A549 (cell line): ENCODE measurements around the gene HNRNPAB. TPM values are rescaled to one million over a fixed set of nuclear protein-coding genes. Genes with fewer than 3 reads are reported as not detected.

Experiments
- ATAC-seq, 2 experiments: fragments of 200-7000 bp in 1 of 2; fragments of >200 bp in 1 of 2; cut with Nextera tagmentation in 1 of 2; cut with Tn5 transposase in 1 of 2; 3 replicates each; pipeline versions ENCODE4 v1.8.0 to v1.9.1; 2018 to 2020; ENCODE audit warnings: mild to moderate bottlenecking in 1 of 2, moderate library complexity in 1 of 2
- CTCF ChIA-PET: fragments of 300-600 bp; sonication (Branson Sonifier 250); formaldehyde crosslinking; extraction: SDS; loops from one replicate; lab custom pipeline; 2021; ENCODE audit warnings: antibody characterized with exemption, inconsistent platforms; lab: Yijun Ruan, JAX
- POLR2A ChIA-PET: fragments of 350-600 bp; formaldehyde crosslinking; extraction: SDS; loops from one replicate; lab custom pipeline; 2021; ENCODE audit warnings: antibody characterized with exemption, inconsistent platforms; lab: Yijun Ruan, JAX
- DNase-seq, 2 experiments: peaks; one replicate each; pipeline versions ENCODE4 v3.0.0 to v3.0.0-alpha.2; 2011 to 2016; ENCODE audit warnings: low read depth in 1 of 2, low spot score in 1 of 2
- FAIRE-seq: peaks from 2 replicates; lab custom pipeline; 2011; peaks lifted over from hg19 to GRCh38; lab: Jason Lieb, UNC
- H3K27ac ChIP-seq, 2 experiments: fragments of >200 bp; sonication (Bioruptor Twin); formaldehyde crosslinking; 3 replicates each; pipeline ENCODE4 v1.5.1; 2016 to 2017
- H3K4me1 ChIP-seq: fragments of >200 bp; sonication (Bioruptor Twin); formaldehyde crosslinking; 3 replicates; pipeline ENCODE4 v1.6.1; 2016
- H3K4me2 ChIP-seq: fragments of >200 bp; sonication (Bioruptor Twin); formaldehyde crosslinking; 3 replicates; pipeline ENCODE4 v1.6.1; 2016
- H3K4me3 ChIP-seq: fragments of >200 bp; sonication (Bioruptor Twin); formaldehyde crosslinking; 3 replicates; pipeline ENCODE4 v1.5.1; 2016
- H3K9me3 ChIP-seq: fragments of >200 bp; sonication (Bioruptor Twin); formaldehyde crosslinking; 3 replicates; pipeline ENCODE4 v1.6.1; 2016
- BHLHE40 ChIP-seq: IDR thresholded peaks from 2 replicates; pipeline ENCODE4 v1.6.1; 2012; ENCODE audit warnings: low read depth, low read length, inconsistent platforms
- CBX2 ChIP-seq: fragments of 200-600 bp; sonication (generic); IDR thresholded peaks from 2 replicates; pipeline ENCODE4 v1.6.1; 2016; ENCODE audit warnings: low read depth, mild to moderate bottlenecking, borderline replicate concordance
- CEBPB ChIP-seq, 2 experiments: fragments of >200 bp in 1 of 2; sonication (Bioruptor Twin) in 1 of 2; formaldehyde crosslinking in 1 of 2; IDR thresholded peaks; 2 replicates each; pipeline ENCODE4 v1.6.1; 2012 to 2016
- CHD4 ChIP-seq: fragments of 200-600 bp; sonication (generic); IDR thresholded peaks from 2 replicates; pipeline ENCODE4 v1.6.1; 2016; ENCODE audit warnings: antibody characterized with exemption, mild to moderate bottlenecking, borderline replicate concordance
- FOXS1 ChIP-seq: fragments of 250-450 bp; sonication (Bioruptor Pico); IDR thresholded peaks from 2 replicates; pipeline ENCODE4 v1.5.0; 2020; ENCODE audit warnings: mild to moderate bottlenecking, moderate library complexity
- HEYL ChIP-seq: fragments of 250-450 bp; sonication (Bioruptor Pico); IDR thresholded peaks from 2 replicates; pipeline ENCODE4 v1.8.0; 2021; ENCODE audit warnings: mild to moderate bottlenecking, moderate library complexity
- HOXB13 ChIP-seq: fragments of 250-450 bp; sonication (Bioruptor Pico); IDR thresholded peaks from 2 replicates; pipeline ENCODE4 v1.5.0; 2020; ENCODE audit warnings: low read depth, mild to moderate bottlenecking, moderate library complexity
- JUNB ChIP-seq: fragments of >200 bp; sonication (Bioruptor Twin); formaldehyde crosslinking; IDR thresholded peaks from 2 replicates; pipeline ENCODE4 v1.6.1; 2016
- KDM5A ChIP-seq: fragments of 200-600 bp; sonication (generic); IDR thresholded peaks from 2 replicates; pipeline ENCODE4 v1.6.1; 2016; ENCODE audit warnings: antibody characterized with exemption, mild to moderate bottlenecking
- MAFK ChIP-seq: fragments of 450-650 bp; IDR thresholded peaks from 2 replicates; pipeline ENCODE4 v1.6.1; 2014; ENCODE audit not compliant: partially characterized antibody
- NPAS2 ChIP-seq: fragments of 250-450 bp; sonication (Bioruptor Pico); IDR thresholded peaks from 2 replicates; pipeline ENCODE4 v1.8.0; 2022; ENCODE audit warnings: mild to moderate bottlenecking, moderate library complexity, borderline replicate concordance
- POLR2A ChIP-seq: IDR thresholded peaks from 2 replicates; pipeline ENCODE4 v1.6.1; 2012; ENCODE audit warnings: mild to moderate bottlenecking, low read length
- RAD21 ChIP-seq, 2 experiments: fragments of >200 bp in 1 of 2; sonication (Bioruptor Twin) in 1 of 2; formaldehyde crosslinking in 1 of 2; IDR thresholded peaks in 1 of 2; conservative IDR thresholded peaks in 1 of 2; 2 replicates in 1 of 2; 3 replicates in 1 of 2; pipeline ENCODE4 v1.6.1; 2012 to 2018; ENCODE audit warnings: inconsistent platforms in 1 of 2
- SREBF2 ChIP-seq: fragments of 450-650 bp; IDR thresholded peaks from 2 replicates; pipeline ENCODE4 v1.6.1; 2014; ENCODE audit warnings: mild to moderate bottlenecking, moderate library complexity
- TP53 ChIP-seq: fragments of 250-450 bp; sonication (Bioruptor Pico); IDR thresholded peaks from 2 replicates; pipeline ENCODE4 v1.5.0; 2021; ENCODE audit warnings: mild to moderate bottlenecking, moderate library complexity
- ZNF302 ChIP-seq: fragments of 250-450 bp; sonication (Bioruptor Pico); IDR thresholded peaks from 2 replicates; pipeline ENCODE4 v1.9.0; 2021; ENCODE audit warnings: inconsistent platforms, mild to moderate bottlenecking, moderate library complexity
- WGBS: methylation state at CpG from one replicate; pipeline ENCODE4 v1.1.6; 2017; ENCODE audit errors: missing lambda C conversion rate; 5-methylcytosine and 5-hydroxymethylcytosine counted together
- polyA plus RNA-seq, 4 experiments: library from polyadenylated mRNA; depleted of rRNA in 3 of 4; stranded (reverse); fragments of >200 nt; fragmentation: RNase III in 1 of 4; extraction: RNeasy Plus Mini Kit Qiagen cat#74134 plus additional on column Dnase treatment in 1 of 4; gene quantifications; 2 replicates in 3 of 4; 3 replicates in 1 of 4; pipeline ENCODE4 v1.2.3, GENCODE V29; 2011 to 2017
- TF ChIP-seq, protein P1 (sequence below): fragments of 250-450 bp; sonication (Bioruptor Pico); IDR thresholded peaks from 2 replicates; pipeline ENCODE4 v1.5.0; 2020; ENCODE audit warnings: low read depth, mild to moderate bottlenecking, moderate library complexity
- TF ChIP-seq, protein P2 (sequence below): fragments of 200-600 bp; sonication (generic); IDR thresholded peaks from 2 replicates; pipeline ENCODE4 v1.6.1; 2016; ENCODE audit warnings: antibody characterized with exemption, mild to moderate bottlenecking, moderate library complexity
- TF ChIP-seq, protein P3 (sequence below): IDR thresholded peaks from 2 replicates; pipeline ENCODE4 v1.6.1; 2012
- TF ChIP-seq, protein P4 (sequence below): IDR thresholded peaks from 2 replicates; pipeline ENCODE4 v1.6.1; 2012
- TF ChIP-seq, protein P5 (sequence below): fragments of 250-450 bp; sonication (Bioruptor Pico); IDR thresholded peaks from 2 replicates; pipeline ENCODE4 v1.5.0; 2021; ENCODE audit warnings: mild to moderate bottlenecking, moderate library complexity, borderline replicate concordance
- TF ChIP-seq, protein P6 (sequence below): fragments of >200 bp; sonication (Bioruptor Twin); formaldehyde crosslinking; IDR thresholded peaks from 2 replicates; pipeline ENCODE4 v1.6.1; 2016

The HNRNPAB gene
- polyA plus RNA-seq, 2 of the 4 experiments (the other 2 are of a cell fraction), result 200 to 352 TPM

DNA sequence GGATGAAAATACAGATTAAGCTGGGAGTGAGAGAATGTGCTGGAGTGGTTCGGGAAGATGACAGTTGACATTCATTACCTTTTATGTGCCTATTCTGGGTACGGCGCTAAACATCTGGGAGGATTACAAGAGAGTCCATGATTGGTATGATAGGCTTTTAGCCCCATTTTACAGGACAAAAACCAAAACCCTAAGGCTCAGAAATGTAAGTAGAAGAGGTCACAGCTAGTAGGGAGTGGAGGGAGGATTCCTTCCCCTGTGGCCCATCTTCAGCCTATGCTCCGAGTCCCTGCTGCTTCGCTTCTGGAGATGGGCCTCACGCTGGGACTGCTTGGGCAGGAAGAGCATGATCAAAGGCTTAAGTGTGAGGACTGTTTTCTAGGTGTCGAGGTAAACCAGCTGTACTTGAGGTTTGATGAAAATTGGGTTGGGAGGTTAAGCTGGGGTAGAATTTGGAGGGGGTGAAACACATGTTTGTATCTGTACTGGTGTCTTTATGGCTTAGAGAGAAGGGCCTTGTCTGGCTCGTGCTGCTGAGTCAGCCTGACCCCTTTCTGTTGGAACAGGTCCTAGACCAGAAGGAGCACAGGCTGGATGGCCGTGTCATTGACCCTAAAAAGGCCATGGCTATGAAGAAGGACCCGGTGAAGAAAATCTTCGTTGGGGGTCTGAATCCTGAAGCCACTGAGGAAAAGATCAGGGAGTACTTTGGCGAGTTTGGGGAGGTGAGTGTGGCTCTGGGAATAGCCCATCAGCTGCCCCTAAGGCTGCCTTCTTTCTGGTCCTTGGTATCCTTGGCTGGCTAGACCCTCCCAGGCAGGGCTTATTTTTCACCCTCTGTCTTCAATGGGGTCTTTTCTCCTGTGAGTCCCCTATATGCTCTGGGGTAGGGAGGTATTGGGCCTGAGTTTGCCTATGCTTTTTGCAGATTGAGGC lies 2.1 kb downstream of the HNRNPAB start:
- ChIA-PET CTCF (no interaction called here), POLR2A (interaction anchor here (0.6 kb wide), 1 partner anchor 25 kb away, joined by 8 read pairs; no protein-coding TSS in a partner anchor)
- Histone ChIP-seq H3K4me3 (peak overlapping the region; percentile 96), H3K9me3 (no peaks in the 10 kb centered on the region), H3K4me2 (peak overlapping the region; percentile 89), H3K27ac (peak overlapping the region in 1 of 2 experiments; percentile 94; a peak in 3 of 6 replicates), H3K4me1 (peaks cover 30% of the 10 kb centered on the region)
- no peak for DNase-seq
- WGBS, result 50% methylated on average over 12 of the region's 12 CpGs
- TF ChIP-seq JUNB (no peak), BHLHE40 (no peak), CHD4 (no peak), POLR2A (no peak), NPAS2 (CRISPR knock-in tag) (no peak), MAFK (no peak), TP53 (no peak), HOXB13 (CRISPR knock-in tag) (no peak)
- TF ChIP-seq, protein P1, sequence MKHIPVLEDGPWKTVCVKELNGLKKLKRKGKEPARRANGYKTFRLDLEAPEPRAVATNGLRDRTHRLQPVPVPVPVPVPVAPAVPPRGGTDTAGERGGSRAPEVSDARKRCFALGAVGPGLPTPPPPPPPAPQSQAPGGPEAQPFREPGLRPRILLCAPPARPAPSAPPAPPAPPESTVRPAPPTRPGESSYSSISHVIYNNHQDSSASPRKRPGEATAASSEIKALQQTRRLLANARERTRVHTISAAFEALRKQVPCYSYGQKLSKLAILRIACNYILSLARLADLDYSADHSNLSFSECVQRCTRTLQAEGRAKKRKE (CRISPR knock-in tag), result no peak
- TF ChIP-seq, protein P2, sequence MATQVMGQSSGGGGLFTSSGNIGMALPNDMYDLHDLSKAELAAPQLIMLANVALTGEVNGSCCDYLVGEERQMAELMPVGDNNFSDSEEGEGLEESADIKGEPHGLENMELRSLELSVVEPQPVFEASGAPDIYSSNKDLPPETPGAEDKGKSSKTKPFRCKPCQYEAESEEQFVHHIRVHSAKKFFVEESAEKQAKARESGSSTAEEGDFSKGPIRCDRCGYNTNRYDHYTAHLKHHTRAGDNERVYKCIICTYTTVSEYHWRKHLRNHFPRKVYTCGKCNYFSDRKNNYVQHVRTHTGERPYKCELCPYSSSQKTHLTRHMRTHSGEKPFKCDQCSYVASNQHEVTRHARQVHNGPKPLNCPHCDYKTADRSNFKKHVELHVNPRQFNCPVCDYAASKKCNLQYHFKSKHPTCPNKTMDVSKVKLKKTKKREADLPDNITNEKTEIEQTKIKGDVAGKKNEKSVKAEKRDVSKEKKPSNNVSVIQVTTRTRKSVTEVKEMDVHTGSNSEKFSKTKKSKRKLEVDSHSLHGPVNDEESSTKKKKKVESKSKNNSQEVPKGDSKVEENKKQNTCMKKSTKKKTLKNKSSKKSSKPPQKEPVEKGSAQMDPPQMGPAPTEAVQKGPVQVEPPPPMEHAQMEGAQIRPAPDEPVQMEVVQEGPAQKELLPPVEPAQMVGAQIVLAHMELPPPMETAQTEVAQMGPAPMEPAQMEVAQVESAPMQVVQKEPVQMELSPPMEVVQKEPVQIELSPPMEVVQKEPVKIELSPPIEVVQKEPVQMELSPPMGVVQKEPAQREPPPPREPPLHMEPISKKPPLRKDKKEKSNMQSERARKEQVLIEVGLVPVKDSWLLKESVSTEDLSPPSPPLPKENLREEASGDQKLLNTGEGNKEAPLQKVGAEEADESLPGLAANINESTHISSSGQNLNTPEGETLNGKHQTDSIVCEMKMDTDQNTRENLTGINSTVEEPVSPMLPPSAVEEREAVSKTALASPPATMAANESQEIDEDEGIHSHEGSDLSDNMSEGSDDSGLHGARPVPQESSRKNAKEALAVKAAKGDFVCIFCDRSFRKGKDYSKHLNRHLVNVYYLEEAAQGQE, result no peak
- no peak for ATAC-seq
- no peak for FAIRE-seq

DNA sequence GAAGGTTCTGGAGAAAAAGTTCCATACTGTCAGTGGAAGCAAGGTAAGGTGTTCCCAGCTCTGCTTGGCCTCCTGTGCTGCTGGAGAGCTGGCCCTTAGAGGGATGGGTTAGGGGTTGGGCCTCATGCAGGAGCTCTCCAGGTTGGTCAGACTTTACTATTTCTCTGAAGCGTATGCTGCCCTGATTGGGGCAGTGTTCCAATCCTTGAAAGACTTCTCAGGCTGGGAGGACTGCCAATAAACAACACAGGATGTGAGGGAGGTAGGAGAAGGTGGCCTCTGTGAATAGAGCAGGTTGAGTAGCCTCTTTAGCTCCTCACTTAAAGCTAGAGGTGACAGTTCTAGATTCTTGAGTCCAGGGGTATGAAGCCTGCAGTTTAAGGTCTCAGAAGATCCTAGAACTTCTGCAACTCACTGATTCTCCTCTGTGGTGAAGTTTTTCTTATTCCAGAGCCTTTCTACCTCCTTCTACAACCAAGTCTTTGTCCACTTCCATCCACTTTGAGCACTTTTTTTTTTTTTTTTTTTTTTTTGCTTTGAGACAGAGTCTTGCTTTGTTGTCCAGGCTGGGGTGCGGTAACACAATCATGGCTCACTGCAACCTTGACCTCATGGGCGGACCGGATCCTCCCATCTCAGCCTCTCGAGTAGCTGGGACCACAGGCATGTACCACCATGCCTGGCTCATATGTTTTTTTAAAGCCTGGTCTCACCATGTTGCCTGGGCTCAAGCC lies 3.0 kb downstream of the HNRNPAB start:
- Histone ChIP-seq H3K27ac (no peak overlapping the region), H3K4me1 (peaks cover 26% of the 10 kb centered on the region), H3K4me3 (no peak overlapping the region), H3K4me2 (peak overlapping the region; percentile 89)
- WGBS, result 85% methylated on average over 5 of the region's 5 CpGs
- CTCF ChIA-PET, result interaction anchor here (0.9 kb wide), 1 partner anchor 18 kb away, joined by 3 read pairs; no protein-coding TSS in a partner anchor
- DNase-seq, result peak in 1 of 2 experiments; percentile 31
- no peak for FAIRE-seq
- no peak for ATAC-seq
- TF ChIP-seq HEYL (CRISPR knock-in tag) (no peak), HOXB13 (CRISPR knock-in tag) (no peak), SREBF2 (no peak), KDM5A (no peak), CBX2 (no peak), CEBPB (IDR thresholded peaks at IDR 0.05) (no peak), TP53 (no peak), RAD21 (conservative IDR thresholded peaks at IDR 0.05 in 1 of 2, IDR thresholded peaks at IDR 0.05 in 1 of 2) (no peak), FOXS1 (CRISPR knock-in tag) (no peak), ZNF302 (no peak), JUNB (no peak)
- TF ChIP-seq, protein P3, sequence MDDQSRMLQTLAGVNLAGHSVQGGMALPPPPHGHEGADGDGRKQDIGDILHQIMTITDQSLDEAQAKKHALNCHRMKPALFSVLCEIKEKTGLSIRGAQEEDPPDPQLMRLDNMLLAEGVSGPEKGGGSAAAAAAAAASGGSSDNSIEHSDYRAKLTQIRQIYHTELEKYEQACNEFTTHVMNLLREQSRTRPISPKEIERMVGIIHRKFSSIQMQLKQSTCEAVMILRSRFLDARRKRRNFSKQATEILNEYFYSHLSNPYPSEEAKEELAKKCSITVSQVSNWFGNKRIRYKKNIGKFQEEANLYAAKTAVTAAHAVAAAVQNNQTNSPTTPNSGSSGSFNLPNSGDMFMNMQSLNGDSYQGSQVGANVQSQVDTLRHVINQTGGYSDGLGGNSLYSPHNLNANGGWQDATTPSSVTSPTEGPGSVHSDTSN, result no peak
- TF ChIP-seq, protein P4, sequence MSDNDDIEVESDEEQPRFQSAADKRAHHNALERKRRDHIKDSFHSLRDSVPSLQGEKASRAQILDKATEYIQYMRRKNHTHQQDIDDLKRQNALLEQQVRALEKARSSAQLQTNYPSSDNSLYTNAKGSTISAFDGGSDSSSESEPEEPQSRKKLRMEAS, result no peak
- TF ChIP-seq, protein P5, sequence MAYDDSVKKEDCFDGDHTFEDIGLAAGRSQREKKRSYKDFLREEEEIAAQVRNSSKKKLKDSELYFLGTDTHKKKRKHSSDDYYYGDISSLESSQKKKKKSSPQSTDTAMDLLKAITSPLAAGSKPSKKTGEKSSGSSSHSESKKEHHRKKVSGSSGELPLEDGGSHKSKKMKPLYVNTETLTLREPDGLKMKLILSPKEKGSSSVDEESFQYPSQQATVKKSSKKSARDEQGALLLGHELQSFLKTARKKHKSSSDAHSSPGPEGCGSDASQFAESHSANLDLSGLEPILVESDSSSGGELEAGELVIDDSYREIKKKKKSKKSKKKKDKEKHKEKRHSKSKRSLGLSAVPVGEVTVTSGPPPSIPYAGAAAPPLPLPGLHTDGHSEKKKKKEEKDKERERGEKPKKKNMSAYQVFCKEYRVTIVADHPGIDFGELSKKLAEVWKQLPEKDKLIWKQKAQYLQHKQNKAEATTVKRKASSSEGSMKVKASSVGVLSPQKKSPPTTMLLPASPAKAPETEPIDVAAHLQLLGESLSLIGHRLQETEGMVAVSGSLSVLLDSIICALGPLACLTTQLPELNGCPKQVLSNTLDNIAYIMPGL (CRISPR knock-in tag), result no peak
- TF ChIP-seq, protein P6, sequence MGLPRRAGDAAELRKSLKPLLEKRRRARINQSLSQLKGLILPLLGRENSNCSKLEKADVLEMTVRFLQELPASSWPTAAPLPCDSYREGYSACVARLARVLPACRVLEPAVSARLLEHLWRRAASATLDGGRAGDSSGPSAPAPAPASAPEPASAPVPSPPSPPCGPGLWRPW, result no peak
- TF ChIP-seq, all 56 proteins: peak for 0
- H3K9me3 ChIP-seq, result no peaks in the 10 kb centered on the region
- POLR2A ChIA-PET, result no interaction called here
